ENCODE results near the gene LBH. TPM values are rescaled to one million over a fixed set of nuclear protein-coding genes. Genes with fewer than 3 reads are reported as not detected.

LBH gene
- total and polyA plus RNA-seq, 2 experiments from 2014 or later, result 17.5 to 30.3 TPM

- TF ChIP-seq REST (IDR thresholded peaks at IDR 0.05; ENCODE audit: unreplicated experiment) (no peak), CREB1 (CRISPR knock-in tag; IDR thresholded peaks at IDR 0.05; ENCODE audit: low read depth) (no peak), CTCF (conservative IDR thresholded peaks at IDR 0.05; ENCODE audit: low read depth in 2 of 2) (no peak), EZH2phosphoT487 (IDR thresholded peaks at IDR 0.05; ENCODE audit: unreplicated experiment) (no peak), JUNB (IDR thresholded peaks at IDR 0.05; ENCODE audit: unreplicated experiment) (no peak), ETS1 (IDR thresholded peaks at IDR 0.05) (no peak), STAT1 (IDR thresholded peaks at IDR 0.05; ENCODE audit: unreplicated experiment) (no peak)
Observed at GRCh38 chr2:30278419-30278818, 47.1 kb downstream of the LBH start (continued).

- Mint-ChIP-seq H3K4me3 (no peak overlapping the region), H3K9me3 (no peaks in the 10 kb centered on the region; the same call in 2 of the 3 replicates), H3K4me1 (peaks cover 7% of the 10 kb centered on the region; the same call in 2 of the 3 replicates), H3K36me3 (ENCODE audit: low read depth) (no peaks in the 10 kb centered on the region; the same call in 2 of the 3 replicates), H3K27ac (no peak overlapping the region), H3K27me3 (ENCODE audit: insufficient read depth, low read depth, poor library complexity) (peaks cover 3% of the 10 kb centered on the region)
- no peaks in the 10 kb centered on the region for H3K27me3 ChIP-seq (ENCODE audit: insufficient read depth)
- no peaks in the 10 kb centered on the region for H3K4me1 ChIP-seq (ENCODE audit: insufficient read depth)
- H2AFZ ChIP-seq, result 0 out of 2 replicates have a peak overlapping the region, but pooled peaks have one; percentile 28
- no peaks in the 10 kb centered on the region for H3K79me2 ChIP-seq (replicated peaks; ENCODE audit: insufficient read depth)
- H3K4me2 ChIP-seq, result no peak overlapping the region
- DNase-seq (ENCODE audit: low spot score), result no peak
- H4K20me1 ChIP-seq (replicated peaks; ENCODE audit: insufficient read depth), result no peaks in the 10 kb centered on the region
- H3K9me2 ChIP-seq (ENCODE audit: insufficient read depth), result peaks cover 6% of the 10 kb centered on the region; the same call in 1 of the 2 replicates
- ATAC-seq, result no peak
- H3F3A ChIP-seq (replicated peaks; ENCODE audit: low read depth), result no peaks in the 10 kb centered on the region
- H3K27ac ChIP-seq (ENCODE audit: low read depth), result no peak overlapping the region
- H3K4me3 ChIP-seq, result no peak overlapping the region
- H3K36me3 ChIP-seq (ENCODE audit: insufficient read depth), result no peaks in the 10 kb centered on the region
- no peak for TF ChIP-seq ZNF114 (CRISPR knock-in tag; IDR thresholded peaks at IDR 0.05)
- no peak for TF ChIP-seq REST (IDR thresholded peaks at IDR 0.05; ENCODE audit: unreplicated experiment)
Observed at GRCh38 chr2:30280596-30281434, 49.5 kb downstream of the LBH start.
